Fibroblast of lung (primary cell): ENCODE measurements around the gene EPS15. TPM values are rescaled to one million over a fixed set of nuclear protein-coding genes. Genes with fewer than 3 reads are reported as not detected.
"Not testable (repeated sequence)": the region's sequence is repeated elsewhere in the genome, so short reads cannot be mapped to it uniquely, and the experiment has no call there.

Source experiments
- DNase-seq, 2 donors: peaks; one replicate each; pipeline versions ENCODE4 v3.0.0 to v3.0.0-alpha.2; 2010; ENCODE audit warnings: low read depth in 2 of 2
- H2AFZ ChIP-seq: 2 replicates; pipeline ENCODE4 v1.5.1; 2012; ENCODE audit warnings: low read length, control low read depth, inconsistent platforms
- H3K27ac ChIP-seq: 2 replicates; pipeline ENCODE4 v1.5.1; 2011; ENCODE audit warnings: low read length, control low read depth; ENCODE audit not compliant: insufficient read depth
- H3K27me3 ChIP-seq: 2 replicates; pipeline ENCODE4 v1.5.1; 2011; ENCODE audit warnings: mild to moderate bottlenecking, low read length; ENCODE audit not compliant: control insufficient read depth, insufficient read depth
- H3K36me3 ChIP-seq: 2 replicates; pipeline ENCODE4 v1.5.1; 2011; ENCODE audit warnings: low read length; ENCODE audit not compliant: control insufficient read depth, insufficient read depth
- H3K4me1 ChIP-seq: 2 replicates; pipeline ENCODE4 v1.5.1; 2011; ENCODE audit warnings: low read length; ENCODE audit not compliant: control insufficient read depth, insufficient read depth; ENCODE audit errors: extremely low read depth
- H3K4me2 ChIP-seq: 2 replicates; pipeline ENCODE4 v1.5.1; 2011; ENCODE audit warnings: low read length, control low read depth; ENCODE audit not compliant: insufficient read depth; ENCODE audit errors: extremely low read depth
- H3K4me3 ChIP-seq, 4 experiments: fragments of 200-600 bp in 1 of 4; sonication (generic) in 1 of 4; replicated peaks in 1 of 4; 2 replicates each; pipeline ENCODE4 v1.5.1; 2011 to 2016; ENCODE audit warnings: low read length in 4 of 4, low read depth in 3 of 4, mild to moderate bottlenecking in 3 of 4, control low read depth in 2 of 4, inconsistent platforms in 1 of 4, mixed read lengths in 1 of 4; ENCODE audit not compliant: insufficient read depth in 1 of 4; ENCODE audit errors: control extremely low read depth in 1 of 4
- H3K79me2 ChIP-seq: 2 replicates; pipeline ENCODE4 v1.5.1; 2012; ENCODE audit warnings: mild to moderate bottlenecking, low read length, inconsistent platforms; ENCODE audit not compliant: control insufficient read depth, insufficient read depth
- H3K9ac ChIP-seq: 2 replicates; pipeline ENCODE4 v1.5.1; 2011; ENCODE audit warnings: mild to moderate bottlenecking, low read length, control low read depth; ENCODE audit not compliant: insufficient read depth
- H3K9me3 ChIP-seq: 2 replicates; pipeline ENCODE4 v1.5.1; 2012; ENCODE audit warnings: low read depth, low read length; ENCODE audit not compliant: control insufficient read depth, insufficient read depth
- H4K20me1 ChIP-seq: 2 replicates; pipeline ENCODE4 v1.5.1; 2011; ENCODE audit warnings: low read length; ENCODE audit not compliant: control insufficient read depth, insufficient read depth; ENCODE audit errors: extremely low read depth
- CTCF ChIP-seq, 2 donors: IDR thresholded peaks in 1 of 2; conservative IDR thresholded peaks in 1 of 2; 1 replicate in 1 of 2; 2 replicates in 1 of 2; pipeline ENCODE4 v1.5.1; 2011 to 2012; ENCODE audit warnings: low read length in 2 of 2, control low read depth in 1 of 2, inconsistent platforms in 1 of 2, low read depth in 1 of 2, mild to moderate bottlenecking in 1 of 2
- EZH2 ChIP-seq: IDR thresholded peaks from 2 replicates; pipeline ENCODE4 v1.5.1; 2012; ENCODE audit warnings: low read length, control low read depth, mild to moderate bottlenecking; ENCODE audit errors: missing control alignments
- polyA plus RNA-seq, 2 donors: library from polyadenylated mRNA; depleted of rRNA in 1 of 2; stranded (reverse) in 1 of 2; unstranded in 1 of 2; fragments of >200 nt; gene quantifications; 2 replicates each; pipeline ENCODE4 v1.2.1, GENCODE V29; 2011 to 2012; ENCODE audit warnings: missing spikeins in 1 of 2
- total RNA-seq: library from RNA; depleted of rRNA; stranded (reverse); fragments of >200 nt; gene quantifications from 2 replicates; pipeline ENCODE4 v1.2.1, GENCODE V29; 2014

Gene EPS15
- total and polyA plus RNA-seq, 2 donors (not counting 1 experiment from before 2014, with no cell fraction given): 67.7 to 75.5 TPM

GRCh38 chr1:51561702-51562101, 42.6 kb upstream of the EPS15 start:
- no peak overlapping the region for H2AFZ ChIP-seq
- no peaks in the 10 kb centered on the region for H3K36me3 ChIP-seq
- no peak overlapping the region for H3K4me2 ChIP-seq
- TF ChIP-seq EZH2 (no peak), CTCF (conservative IDR thresholded peaks at IDR 0.05 in 1 of 2, IDR thresholded peaks at IDR 0.05 in 1 of 2; ENCODE audit: low read depth in 1 of 2, low read length in 2 of 2) (no peak)
- DNase-seq: no peak
- H3K9ac ChIP-seq: no peak overlapping the region
- H3K27ac ChIP-seq: no peak overlapping the region
- peaks cover 6% of the 10 kb centered on the region for H3K4me1 ChIP-seq
- H4K20me1 ChIP-seq: no peaks in the 10 kb centered on the region
- H3K4me3 ChIP-seq: no peak overlapping the region
- H3K9me3 ChIP-seq: no peaks in the 10 kb centered on the region
- H3K79me2 ChIP-seq: no peaks in the 10 kb centered on the region
- no peaks in the 10 kb centered on the region for H3K27me3 ChIP-seq

GRCh38 chr1:51560895-51561294, 41.8 kb upstream of the EPS15 start:
- not testable (repeated sequence) for H3K4me1 ChIP-seq, H3K27ac ChIP-seq, DNase-seq, H4K20me1 ChIP-seq, H3K9ac ChIP-seq, H3K36me3 ChIP-seq, H3K4me2 ChIP-seq, H3K9me3 ChIP-seq, H3K27me3 ChIP-seq, H3K79me2 ChIP-seq, H2AFZ ChIP-seq, H3K4me3 ChIP-seq

- Histone ChIP-seq H2AFZ (no peak overlapping the region), H4K20me1 (no peaks in the 10 kb centered on the region), H3K4me3 (no peak overlapping the region), H3K4me1 (peaks cover 6% of the 10 kb centered on the region), H3K9me3 (no peaks in the 10 kb centered on the region), H3K27ac (no peak overlapping the region), H3K9ac (no peak overlapping the region), H3K79me2 (no peaks in the 10 kb centered on the region), H3K4me2 (no peak overlapping the region), H3K27me3 (no peaks in the 10 kb centered on the region), H3K36me3 (no peaks in the 10 kb centered on the region)
- TF ChIP-seq CTCF (conservative IDR thresholded peaks at IDR 0.05 in 1 of 2, IDR thresholded peaks at IDR 0.05 in 1 of 2; ENCODE audit: low read depth in 1 of 2, low read length in 2 of 2): no peak
- TF ChIP-seq EZH2: no peak
- DNase-seq: no peak
Observed at GRCh38 chr1:51560034-51560433, 41.0 kb upstream of the EPS15 start.
